ENCODE data around the gene CFAP46. TPM values are rescaled to one million over a fixed set of nuclear protein-coding genes. Genes with fewer than 3 reads are reported as not detected.
"Not testable (repeated sequence)": the region's sequence is repeated elsewhere in the genome, so short reads cannot be mapped to it uniquely, and the experiment has no call there.

CFAP46 gene
- total and polyA plus RNA-seq, 9 of the 15 experiments (the other 6 are each of a cell fraction or from before 2014, with no cell fraction given): not detected

- TF ChIP-seq STAT6 (CRISPR knock-in tag; IDR thresholded peaks at IDR 0.05) (no peak), ZFPM2 (CRISPR knock-in tag; IDR thresholded peaks at IDR 0.05) (no peak), NCOR1 (IDR thresholded peaks at IDR 0.05) (no peak), HDGF (IDR thresholded peaks at IDR 0.05) (no peak), ZNF165 (CRISPR knock-in tag; IDR thresholded peaks at IDR 0.05; ENCODE audit: borderline replicate concordance) (no peak), RAD21 (CRISPR knock-in tag; conservative IDR thresholded peaks at IDR 0.05 in 1 of 2, IDR thresholded peaks at IDR 0.05 in 1 of 2) (no peak)
- TF ChIP-seq, protein P1, sequence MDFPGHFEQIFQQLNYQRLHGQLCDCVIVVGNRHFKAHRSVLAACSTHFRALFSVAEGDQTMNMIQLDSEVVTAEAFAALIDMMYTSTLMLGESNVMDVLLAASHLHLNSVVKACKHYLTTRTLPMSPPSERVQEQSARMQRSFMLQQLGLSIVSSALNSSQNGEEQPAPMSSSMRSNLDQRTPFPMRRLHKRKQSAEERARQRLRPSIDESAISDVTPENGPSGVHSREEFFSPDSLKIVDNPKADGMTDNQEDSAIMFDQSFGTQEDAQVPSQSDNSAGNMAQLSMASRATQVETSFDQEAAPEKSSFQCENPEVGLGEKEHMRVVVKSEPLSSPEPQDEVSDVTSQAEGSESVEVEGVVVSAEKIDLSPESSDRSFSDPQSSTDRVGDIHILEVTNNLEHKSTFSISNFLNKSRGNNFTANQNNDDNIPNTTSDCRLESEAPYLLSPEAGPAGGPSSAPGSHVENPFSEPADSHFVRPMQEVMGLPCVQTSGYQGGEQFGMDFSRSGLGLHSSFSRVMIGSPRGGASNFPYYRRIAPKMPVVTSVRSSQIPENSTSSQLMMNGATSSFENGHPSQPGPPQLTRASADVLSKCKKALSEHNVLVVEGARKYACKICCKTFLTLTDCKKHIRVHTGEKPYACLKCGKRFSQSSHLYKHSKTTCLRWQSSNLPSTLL (IDR thresholded peaks at IDR 0.05): no peak
- TF ChIP-seq, protein P2, sequence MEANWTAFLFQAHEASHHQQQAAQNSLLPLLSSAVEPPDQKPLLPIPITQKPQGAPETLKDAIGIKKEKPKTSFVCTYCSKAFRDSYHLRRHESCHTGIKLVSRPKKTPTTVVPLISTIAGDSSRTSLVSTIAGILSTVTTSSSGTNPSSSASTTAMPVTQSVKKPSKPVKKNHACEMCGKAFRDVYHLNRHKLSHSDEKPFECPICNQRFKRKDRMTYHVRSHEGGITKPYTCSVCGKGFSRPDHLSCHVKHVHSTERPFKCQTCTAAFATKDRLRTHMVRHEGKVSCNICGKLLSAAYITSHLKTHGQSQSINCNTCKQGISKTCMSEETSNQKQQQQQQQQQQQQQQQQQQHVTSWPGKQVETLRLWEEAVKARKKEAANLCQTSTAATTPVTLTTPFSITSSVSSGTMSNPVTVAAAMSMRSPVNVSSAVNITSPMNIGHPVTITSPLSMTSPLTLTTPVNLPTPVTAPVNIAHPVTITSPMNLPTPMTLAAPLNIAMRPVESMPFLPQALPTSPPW (CRISPR knock-in tag; IDR thresholded peaks at IDR 0.05): no peak
These were observed 98.1 kb downstream of the CFAP46 start (continued) for GRCh38 chr10:132844069-132844809.

DNA sequence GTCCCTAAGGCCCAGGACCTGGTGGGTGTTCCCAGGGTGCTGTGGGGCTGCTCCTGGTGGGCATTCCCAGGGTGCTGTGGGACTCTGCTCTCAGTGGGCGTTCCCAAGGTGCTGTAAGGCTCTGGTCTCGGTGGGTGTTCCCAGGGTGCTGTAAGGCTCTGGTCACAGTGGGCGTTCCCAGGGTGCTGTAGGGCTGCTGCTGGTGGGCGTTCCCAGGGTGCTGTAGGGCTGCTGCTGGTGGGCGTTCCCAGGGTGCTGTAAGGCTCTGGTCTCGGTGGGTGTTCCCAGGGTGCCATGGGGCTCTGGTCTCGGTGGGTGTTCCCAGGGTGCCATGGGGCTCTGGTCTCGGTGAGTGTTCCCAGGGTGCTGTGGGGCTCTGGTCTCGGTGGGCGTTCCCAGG, 99.1 kb downstream of the CFAP46 start:
- H3K9me1 ChIP-seq (ENCODE audit: control insufficient read depth, insufficient read depth, low read length); H3K9ac ChIP-seq (ENCODE audit: insufficient read depth in 1 of 2, low read depth in 2 of 2, low read length in 2 of 2); in situ Hi-C loops (cut with MboI); H3K79me2 ChIP-seq (ENCODE audit: control insufficient read depth, insufficient read depth, low read length); ATAC-seq; H3K4me1 ChIP-seq (replicated peaks in 1 of 2; ENCODE audit: control insufficient read depth in 2 of 2, insufficient read depth in 2 of 2, low read length in 2 of 2); POLR2A ChIA-PET; H3K9me3 ChIP-seq (replicated peaks; ENCODE audit: control insufficient read depth, insufficient read depth, low read depth, low read length); H2AFZ ChIP-seq (ENCODE audit: low read depth, low read length); BruUV-seq (replicated peaks); H3K27ac ChIP-seq (ENCODE audit: extremely low read depth, low read depth, low read length); FAIRE-seq; CTCF ChIA-PET (ENCODE audit: low intra/inter-chr PET ratio); intact Hi-C loops (cut with micrococcal nuclease); DNase-seq (ENCODE audit: extremely low read depth in 1 of 4, low spot score in 3 of 4); H3K4me3 ChIP-seq; H3K4me2 ChIP-seq (ENCODE audit: insufficient read depth, low read length); H4K20me1 ChIP-seq (replicated peaks; ENCODE audit: control insufficient read depth, insufficient read depth, low read length); H3K36me3 ChIP-seq (ENCODE audit: control insufficient read depth, insufficient read depth, low read length): not testable (repeated sequence)
- WGBS (ENCODE audit: insufficient coverage, low coverage, missing lambda C conversion rate): 0% methylated on average over 8 of the region's 10 CpGs
- H3K27me3 ChIP-seq (ENCODE audit: control insufficient read depth in 2 of 2, insufficient read depth in 2 of 2, low read length in 2 of 2): peaks cover 5 to 30% of the 10 kb centered on the region in 2 experiments; a peak in 4 of 5 replicates
